C1 segment of cervical spinal cord (tissue), 14 donors: ENCODE results near the gene EEPD1.
"Not testable (repeated sequence)": the region's sequence is repeated elsewhere in the genome, so short reads cannot be mapped to it uniquely, and the experiment has no call there.

Source experiments
- DNase-seq, 14 donors: peaks; one replicate each; lab custom pipeline; 2025; lab: John Stamatoyannopoulos, UW

EEPD1 gene

DNA sequence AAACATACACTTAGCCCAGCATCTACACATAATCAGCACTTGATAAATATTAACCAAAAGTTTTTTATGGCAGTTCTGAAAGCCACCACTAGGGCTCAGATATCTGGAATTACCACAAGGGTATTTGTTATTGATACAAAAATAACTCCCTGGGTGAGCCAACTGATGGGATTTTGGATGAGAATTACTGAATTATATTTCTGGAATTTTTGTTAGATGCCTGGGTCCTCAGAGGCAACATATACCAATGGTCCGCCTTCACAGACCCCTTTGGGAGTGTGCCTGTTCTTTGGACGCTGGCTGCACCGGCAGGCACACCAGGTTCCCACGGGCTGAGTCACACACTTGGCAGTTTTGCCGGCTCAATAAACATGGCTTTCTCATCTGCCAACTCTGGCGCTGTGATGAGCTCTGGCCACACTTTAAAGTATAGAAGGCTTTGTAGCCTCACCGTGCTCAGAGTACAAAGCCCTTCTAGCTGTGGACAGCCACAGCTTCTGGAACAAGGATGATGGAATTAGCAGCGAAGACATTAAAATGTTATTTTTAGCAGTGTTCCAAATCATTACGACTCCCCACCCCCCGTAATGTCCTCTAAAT lies 24.5 kb upstream of the EEPD1 start:
- DNase-seq = peak in 10 of 14 donors; percentile 10 to 76 (median 30)

DNA sequence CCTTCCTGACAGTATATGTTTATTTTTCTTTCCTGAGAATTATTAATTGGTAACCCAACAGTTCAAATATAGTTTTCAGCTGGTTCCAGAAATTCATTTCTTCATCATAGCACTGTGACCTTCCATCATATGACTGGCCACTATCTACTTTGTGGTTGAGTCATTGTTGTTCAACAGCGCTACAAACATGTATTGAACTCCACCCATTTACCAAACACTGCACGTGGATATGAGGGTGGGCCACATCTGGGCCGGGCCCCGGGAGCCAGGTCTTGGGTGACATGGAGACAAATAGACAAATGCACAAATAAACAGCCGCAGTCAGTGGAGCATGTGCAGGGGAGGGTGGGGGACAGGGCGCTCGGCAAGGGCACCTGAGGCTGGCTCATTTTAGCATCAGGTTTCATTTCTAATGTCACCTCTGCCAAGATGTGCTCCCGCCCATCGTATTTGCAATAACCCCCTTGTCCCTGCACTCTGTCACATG lies 24.0 kb upstream of the EEPD1 start:
- no peak for DNase-seq

DNA sequence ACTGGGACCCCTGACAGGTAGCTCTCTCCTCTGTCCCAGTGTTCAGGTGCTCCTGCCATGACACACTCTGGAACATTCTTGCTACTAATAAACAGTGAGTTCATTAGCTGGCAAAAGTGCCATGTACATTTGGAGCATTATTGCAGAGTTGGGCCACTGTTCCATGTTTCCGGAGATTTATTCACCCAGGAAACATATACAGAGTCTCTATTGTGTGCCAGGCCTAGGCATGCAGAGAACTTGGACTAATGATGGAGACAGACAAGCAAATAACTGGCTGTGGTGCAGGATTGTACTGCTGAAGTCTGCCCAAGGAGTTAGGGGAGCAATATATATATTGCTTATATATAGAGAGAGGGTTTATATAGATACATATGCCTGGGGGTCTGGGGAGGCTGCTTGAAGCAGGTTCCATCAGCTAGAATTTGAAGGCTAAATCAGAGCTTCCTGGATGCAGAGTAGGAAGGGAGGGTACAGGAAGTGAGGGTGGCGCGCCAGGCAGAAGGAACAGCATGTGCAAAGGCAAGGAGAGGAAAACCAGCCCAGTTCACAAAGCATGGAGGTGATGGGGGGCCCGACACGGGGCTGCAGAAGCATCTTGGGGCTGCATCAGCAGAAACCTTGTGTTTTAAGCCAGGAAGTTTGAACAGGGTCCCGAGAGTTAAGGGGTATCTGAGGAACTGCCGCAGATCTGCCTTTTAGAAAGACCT lies 22.7 kb upstream of the EEPD1 start:
- no peak for DNase-seq

DNA sequence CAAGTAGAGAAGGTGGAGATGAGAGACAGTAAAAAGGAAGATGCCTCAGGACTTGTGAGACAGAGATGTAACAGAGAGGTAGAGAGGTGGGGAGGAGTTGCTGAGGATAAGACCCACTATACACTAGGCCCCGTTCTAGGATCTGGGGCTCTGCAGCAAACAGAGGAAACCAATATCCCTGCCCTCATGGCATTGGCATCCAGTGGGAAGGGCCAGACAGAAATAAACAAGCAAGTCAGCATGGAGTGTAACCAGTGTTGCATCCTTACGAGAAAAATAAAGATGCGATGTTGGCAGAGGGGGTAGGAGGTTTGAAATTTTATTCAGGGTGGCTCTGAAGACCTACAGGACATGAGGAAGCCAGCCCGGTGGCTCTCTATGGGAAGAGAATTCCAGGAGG lies 22.0 kb upstream of the EEPD1 start:
- DNase-seq = no peak

DNA sequence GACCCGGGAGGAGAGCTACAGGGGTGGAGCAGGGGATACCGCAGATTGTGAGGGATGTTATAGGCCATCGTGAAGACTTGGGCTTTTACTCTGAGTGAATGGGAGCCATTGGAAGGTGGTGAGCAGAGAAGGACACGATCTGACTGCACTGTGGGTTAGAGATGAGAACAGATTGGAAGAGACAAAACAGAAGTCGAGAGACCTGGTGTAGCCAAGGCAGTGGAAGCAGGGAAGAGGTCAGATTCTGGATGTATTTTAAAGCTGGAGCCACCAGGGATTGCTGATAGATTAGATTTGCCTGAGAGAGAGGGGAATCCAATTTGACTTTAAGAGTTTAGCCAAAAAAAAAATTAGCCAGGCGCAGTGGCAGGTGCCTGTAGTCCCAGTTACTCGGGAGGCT lies 21.6 kb upstream of the EEPD1 start:
- no peak for DNase-seq

DNA sequence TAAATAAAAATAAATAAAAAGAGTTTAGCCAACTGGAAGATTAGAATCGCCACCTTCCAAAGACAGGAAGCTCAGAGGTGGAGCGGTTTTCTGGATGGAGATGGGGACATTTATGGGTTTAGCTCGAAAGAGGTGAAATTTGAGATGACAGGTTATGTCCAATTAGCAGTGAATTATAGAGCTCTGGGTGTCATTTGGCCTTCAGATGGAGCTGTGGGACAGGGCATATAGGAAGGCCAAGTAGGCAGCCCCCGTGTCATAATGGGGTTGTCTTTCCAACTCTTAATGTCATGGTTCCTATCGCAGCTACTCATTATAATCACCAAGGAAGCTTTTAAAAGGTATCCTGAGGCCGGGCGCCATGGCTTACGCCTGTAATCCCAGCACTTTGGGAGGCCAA lies 21.0 kb upstream of the EEPD1 start:
- no peak for DNase-seq

DNA sequence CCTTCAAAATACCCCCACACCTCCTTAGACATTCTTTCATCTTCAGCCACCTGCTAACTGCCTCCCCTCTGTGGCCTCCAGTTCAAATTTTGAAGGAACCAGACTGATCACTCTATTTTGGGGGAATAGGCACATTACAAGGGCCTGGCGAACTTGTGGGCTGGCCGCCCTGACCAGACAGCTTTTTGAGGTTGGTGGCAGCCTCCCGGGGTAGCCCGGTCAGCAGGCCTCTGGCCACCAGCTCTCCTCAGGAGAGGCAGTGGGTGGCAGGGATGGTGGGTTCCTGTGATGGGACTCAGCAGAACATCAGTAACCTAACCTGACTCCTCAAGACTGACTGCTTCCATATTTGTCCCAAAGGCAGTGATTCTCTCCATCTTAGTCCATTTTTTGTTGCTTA lies 17.4 kb upstream of the EEPD1 start:
- DNase-seq = no peak

DNA sequence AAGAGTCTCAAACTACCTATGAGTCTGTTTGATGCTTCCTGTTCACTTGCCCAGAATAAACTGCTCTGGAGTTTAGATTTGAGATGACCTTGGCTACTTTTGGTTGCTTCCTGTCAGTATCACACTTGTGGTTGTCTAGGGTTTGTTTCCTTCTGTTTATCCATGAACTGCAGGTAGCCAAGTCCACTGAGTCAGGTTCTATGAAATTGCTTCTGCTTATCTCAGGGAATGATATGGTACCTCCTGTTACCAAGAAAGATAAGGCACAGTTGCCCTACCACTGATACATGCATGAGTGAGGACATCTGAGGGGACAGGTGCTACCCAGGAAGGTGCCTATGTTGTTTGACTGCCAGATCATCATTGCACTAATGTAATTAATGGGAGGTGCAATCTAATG lies 15.8 kb upstream of the EEPD1 start:
- DNase-seq = no peak

DNA sequence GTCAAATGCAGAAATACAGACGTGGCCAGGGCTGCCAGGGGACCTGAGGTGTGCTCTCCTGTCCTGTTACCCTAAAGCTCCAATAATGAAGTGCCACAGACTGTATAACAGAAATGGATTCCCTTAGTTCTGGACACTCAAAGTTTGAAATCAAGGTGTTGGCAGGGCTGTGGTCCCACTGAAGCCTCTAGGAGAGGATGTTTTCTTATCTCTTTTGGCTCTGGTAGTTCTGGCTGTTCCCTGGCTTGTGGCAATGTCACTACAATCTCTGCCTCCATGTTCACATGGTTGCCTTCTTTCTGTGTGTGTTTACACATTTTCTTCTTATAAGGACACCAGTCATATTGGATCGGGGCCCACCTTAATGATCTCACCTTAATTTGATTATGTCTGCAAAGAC lies 15.3 kb upstream of the EEPD1 start:
- no peak for DNase-seq

DNA sequence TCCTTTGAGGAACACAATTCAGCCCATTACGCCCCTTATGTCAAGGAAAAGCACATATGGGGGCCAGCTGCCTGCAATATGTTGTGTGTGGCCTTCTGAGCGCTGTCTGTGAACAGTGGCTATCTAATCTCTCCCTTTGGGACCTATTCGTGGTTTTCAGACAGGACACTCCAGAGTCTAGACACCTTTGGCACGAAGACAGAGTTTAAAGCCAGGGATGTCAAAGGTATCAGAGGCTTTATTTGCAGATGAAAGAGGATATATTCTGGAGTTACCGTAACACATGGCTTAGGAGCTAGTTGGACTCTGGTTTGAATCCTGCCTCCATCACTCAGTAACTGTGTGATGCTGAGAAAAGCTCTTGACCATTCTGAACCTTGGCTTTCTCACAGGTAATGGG lies 14.8 kb upstream of the EEPD1 start:
- DNase-seq = no peak

DNA sequence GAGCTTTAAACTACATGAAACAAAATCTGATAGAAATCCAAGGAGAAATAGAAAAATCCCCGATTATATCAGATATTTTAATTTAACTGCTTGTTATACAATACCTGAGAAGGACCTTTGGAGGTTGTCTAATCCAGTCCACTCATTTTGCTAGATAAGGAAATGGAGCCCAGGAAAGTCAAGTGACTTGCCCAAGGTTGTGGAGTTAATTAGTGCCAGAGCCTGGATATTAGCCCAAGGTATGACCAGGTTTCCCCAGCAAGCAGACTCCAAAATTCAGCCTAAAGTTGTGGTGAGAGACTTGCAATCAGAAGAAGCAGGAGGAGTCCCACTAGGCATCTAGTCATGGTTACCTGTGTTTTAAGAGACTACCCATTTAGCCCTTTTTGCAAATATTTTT lies 11.7 kb upstream of the EEPD1 start:
- DNase-seq = no peak

DNA sequence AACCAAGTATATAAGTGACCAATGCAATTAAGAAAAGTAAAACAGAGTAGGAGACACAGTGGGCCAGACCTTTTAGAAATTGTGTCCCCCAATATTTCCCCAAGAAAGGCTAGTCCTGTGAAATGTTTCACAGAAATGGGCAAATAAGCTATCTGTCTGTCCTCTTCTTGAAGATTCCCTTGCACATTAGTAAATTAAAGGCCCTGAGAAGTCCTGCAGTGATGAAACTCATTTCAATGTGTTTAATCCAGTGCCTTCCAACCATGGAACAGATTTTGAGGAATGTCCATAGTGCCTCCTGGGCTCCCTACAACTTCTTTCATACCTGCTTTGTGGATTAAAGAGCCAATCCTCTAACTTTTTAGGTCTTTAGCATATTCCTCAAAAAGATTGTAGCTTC lies 11.2 kb upstream of the EEPD1 start:
- no peak for DNase-seq

DNA sequence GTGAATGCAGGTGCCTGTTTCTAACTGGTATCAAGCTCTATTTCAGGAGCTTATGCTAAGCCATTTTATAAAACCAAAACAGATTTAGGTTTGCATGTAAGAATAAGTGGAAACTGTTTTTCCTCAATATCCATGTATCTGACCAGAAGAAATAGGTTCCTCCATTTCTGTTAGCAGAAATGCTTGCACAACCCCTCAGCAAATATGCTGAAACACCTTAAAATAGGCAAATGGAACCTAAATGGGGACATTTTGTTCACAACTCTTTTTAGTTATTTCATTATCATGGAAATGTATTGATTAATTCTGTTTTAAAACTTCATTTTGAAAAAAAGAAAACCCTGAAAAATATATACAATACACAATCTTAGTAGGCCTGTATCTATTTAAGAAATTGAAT lies 8.9 kb upstream of the EEPD1 start:
- no peak for DNase-seq

DNA sequence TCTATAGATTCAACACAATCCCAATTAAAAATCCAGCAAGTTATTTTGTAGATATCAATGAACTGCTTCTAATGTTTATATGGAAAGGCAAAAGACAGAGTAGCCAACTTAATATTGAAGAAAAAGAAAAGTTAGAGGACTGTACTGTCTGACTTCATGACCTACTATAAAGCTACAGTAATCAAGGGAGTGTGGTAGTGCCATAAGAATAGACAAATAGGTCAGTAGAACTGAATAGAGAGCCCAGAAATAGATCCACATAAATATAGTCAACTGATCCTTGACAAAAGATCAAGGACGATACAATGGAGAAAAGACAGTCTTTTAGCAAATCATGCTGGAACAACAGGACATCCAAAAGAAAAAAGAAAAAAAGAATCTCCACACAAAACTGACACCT lies 7.4 kb upstream of the EEPD1 start:
- no peak for DNase-seq

DNA sequence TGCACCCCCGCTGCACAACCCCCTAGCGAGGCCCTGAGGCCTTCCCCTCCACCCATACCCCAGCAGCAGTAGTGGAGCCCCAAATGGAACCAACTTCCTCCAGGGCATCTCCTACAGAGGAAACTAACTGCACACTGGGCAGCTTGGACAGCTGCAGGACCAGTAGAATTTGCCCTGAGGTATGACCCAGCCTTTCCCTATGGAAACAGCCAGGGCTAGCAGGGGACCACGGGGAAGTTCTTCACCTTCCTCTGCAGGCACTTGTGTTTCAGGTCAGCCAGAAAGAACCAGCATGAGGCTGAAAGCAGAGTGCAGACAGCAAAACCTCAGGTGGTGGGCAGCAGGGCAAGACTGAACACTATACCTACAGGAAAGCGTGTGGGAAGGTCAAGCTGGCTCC lies 5.7 kb upstream of the EEPD1 start:
- DNase-seq = no peak

DNA sequence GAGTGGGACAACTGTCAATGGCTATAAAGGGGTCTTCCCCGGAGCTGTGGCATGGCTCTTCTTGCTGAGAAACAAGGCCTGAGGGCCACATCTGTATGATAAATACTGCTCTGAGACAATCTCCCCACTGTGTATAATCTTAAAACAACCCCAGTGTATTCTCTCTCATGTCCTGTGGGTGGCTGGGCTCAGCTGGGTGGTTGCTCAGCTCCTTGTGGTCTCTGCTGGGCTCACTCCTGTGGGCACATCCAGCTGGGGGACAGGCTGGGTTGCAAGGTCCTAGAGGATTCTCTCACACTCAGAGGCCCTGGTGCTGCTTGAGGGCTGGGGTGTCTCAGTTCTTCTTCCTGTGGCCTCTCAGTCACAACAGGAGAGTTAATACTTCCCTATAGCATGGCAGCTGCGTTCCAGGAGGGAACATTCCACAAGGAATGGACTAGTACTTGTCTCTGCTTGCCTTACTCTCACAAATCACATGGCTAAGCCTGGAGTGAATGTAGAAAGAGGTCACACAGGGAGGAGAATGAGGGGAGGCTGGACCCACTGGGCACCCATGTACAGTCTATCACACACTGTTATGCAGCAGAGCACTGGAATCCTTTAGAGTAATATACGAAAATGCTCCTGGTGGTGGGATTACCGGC lies 4.5 kb upstream of the EEPD1 start:
- no peak for DNase-seq

DNA sequence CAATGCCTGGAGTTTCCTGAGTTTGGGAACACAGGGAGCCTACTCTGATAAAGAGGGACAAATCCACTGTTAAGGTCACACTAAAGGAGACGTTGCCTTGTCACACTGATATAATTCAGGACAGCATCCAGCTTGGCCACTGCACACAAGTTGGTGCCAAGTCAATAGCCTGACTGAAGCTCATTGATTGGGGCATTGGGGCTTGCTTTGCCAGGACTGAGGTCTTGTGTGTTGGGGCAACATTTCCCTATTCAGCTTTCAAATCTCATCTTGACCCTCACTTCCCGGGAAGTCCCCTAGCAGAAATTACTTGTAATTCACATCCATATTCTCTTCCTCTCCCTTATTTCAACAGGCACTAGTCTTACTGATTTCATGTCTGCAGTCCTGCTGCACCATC lies 3.8 kb upstream of the EEPD1 start:
- DNase-seq = not testable (repeated sequence)

DNA sequence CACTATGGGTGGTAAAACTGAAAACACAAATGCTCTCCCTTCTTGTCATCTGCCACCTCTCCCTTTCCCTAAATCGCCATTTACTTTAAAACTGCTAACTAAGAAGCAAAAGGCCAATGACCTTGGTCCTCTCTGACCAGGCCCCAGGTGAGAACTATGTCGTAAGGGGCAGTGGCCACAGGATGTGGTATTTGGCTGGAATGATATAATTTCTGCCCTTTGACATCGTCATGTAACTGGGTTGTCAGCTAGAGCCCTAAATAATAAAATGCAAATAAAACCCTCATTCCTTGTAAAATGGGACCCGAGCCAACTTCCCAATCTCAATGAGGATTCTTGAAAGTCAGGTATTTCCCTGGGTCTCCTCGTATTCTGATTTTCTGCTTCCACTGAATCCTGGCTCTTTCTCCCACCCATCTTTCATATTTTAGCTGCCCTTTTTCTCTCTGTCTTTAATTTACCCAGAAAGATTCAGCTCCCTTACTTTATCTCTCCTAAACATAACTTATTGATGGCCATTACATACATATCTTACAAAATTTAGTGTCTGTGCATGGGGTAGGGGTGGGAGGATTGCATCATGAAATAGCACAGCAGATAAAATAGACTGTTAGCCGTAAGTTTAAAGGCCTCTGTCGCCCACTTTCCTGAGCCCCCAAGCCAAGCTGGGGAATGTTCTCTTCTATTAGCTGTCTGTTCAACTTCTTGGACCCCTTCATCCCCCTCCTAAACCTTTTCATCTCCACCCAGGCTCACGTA lies 3.2 kb upstream of the EEPD1 start:
- DNase-seq = no peak

DNA sequence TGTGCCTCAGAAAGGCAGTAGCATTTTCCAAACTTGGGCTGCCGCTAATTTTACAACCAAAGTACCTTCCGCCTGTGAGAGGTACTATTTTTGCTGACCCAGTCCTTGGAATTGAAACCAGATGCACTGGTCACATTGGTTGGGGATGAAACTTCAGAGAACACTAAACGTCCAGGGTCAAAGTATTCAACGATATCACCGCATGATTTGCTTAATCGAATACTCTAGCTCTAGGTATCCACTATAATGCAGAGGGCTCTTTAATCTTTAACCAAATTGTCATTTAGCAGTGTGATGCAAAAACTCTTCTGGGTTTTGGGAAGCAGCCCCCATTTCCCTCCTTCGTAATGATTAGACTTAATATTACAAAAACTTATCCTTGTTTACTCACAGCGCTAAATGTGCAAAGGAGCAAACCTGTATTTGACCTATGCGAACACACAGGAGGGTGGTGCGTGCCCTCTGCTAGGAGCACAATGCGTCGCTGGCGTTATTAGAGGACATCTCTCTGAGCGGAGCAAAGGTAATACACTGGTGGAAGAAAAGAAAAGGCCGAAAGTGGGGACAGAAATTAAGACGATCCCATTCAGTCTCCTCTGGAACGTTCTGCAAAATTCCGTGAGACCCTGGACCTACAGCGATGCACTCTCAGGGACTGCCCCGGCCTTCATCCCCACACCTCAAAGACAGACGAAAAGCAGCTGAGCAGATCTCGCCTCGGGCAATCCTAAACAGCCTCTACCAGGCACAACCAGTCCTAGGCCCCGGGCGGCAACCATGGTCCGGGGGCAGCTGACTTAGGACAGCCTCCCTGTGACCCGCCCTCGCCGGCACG lies 916 bp upstream of the EEPD1 start:
- no peak for DNase-seq

DNA sequence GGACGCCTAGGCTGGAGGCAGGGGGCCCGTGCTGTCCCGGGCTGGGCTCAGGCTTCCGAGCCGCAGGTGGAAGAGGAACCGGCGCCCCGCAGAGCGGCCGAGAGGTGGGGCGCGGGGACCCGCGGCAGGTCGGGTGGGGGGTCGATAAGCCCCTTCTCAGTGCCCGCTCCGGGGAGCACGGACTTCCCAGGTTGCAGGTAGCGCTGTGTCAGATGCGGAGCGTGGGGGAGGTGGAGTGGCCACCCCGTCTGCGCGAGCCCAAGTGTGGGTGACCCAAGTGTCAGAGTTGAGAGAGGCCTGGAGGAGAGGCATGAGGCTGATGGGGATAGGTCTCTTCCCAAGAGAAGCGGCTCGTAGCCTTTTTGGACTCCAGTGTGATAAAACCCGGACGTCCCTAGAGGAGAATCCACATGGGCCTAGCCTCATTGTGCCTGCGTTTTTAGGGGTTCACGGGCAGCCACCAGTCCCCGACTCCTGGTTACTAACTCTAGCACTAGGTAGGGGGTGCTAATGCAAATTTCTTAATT lies 580 bp downstream of the EEPD1 start:
- DNase-seq = peak in 4 of 14 donors; percentile 47 to 75 (median 66)
